Smooth muscle cell of the brain vasculature (primary cell): ENCODE results near the gene FRMD4A.
"Not testable (repeated sequence)": the region's sequence is repeated elsewhere in the genome, so short reads cannot be mapped to it uniquely, and the experiment has no call there.

Experiments used
- DNase-seq: peaks from one replicate; pipeline ENCODE4 v3.0.0-alpha.2; 2012; ENCODE audit warnings: low read depth, low spot score

FRMD4A gene

GRCh38 chr10:13883636-13884444, 446.9 kb downstream of the FRMD4A start:
- DNase-seq: no peak

GRCh38 chr10:13882119-13882711, 448.5 kb downstream of the FRMD4A start:
- DNase-seq: peak; percentile 26

- DNase-seq: no peak
Observed at GRCh38 chr10:13880760-13881159, 450.0 kb downstream of the FRMD4A start.

GRCh38 chr10:13877154-13877909, 453.4 kb downstream of the FRMD4A start:
- DNase-seq: no peak

GRCh38 chr10:13873196-13873595, 457.5 kb downstream of the FRMD4A start:
- no peak for DNase-seq

- DNase-seq: no peak
Observed at GRCh38 chr10:13872411-13872810, 458.3 kb downstream of the FRMD4A start.

- no peak for DNase-seq
Observed at GRCh38 chr10:13871776-13872175, 458.9 kb downstream of the FRMD4A start.

GRCh38 chr10:13871011-13871410, 459.7 kb downstream of the FRMD4A start:
- no peak for DNase-seq

- DNase-seq: no peak
Observed at GRCh38 chr10:13869295-13869664, 461.4 kb downstream of the FRMD4A start.

- DNase-seq: no peak
Observed at GRCh38 chr10:13868528-13869294, 462.0 kb downstream of the FRMD4A start.

GRCh38 chr10:13867822-13868221, 462.9 kb downstream of the FRMD4A start:
- no peak for DNase-seq

GRCh38 chr10:13865758-13866491, 464.8 kb downstream of the FRMD4A start:
- no peak for DNase-seq

GRCh38 chr10:13865220-13865619, 465.5 kb downstream of the FRMD4A start:
- DNase-seq: not testable (repeated sequence)

GRCh38 chr10:13862546-13863233, 468.0 kb downstream of the FRMD4A start:
- DNase-seq: no peak

GRCh38 chr10:13860886-13861285, 469.8 kb downstream of the FRMD4A start:
- no peak for DNase-seq

GRCh38 chr10:13859979-13860654, 470.6 kb downstream of the FRMD4A start:
- DNase-seq: no peak

GRCh38 chr10:13858709-13859108, 472.0 kb downstream of the FRMD4A start:
- DNase-seq: no peak

- DNase-seq: no peak
Observed at GRCh38 chr10:13857451-13857850, 473.3 kb downstream of the FRMD4A start.

- no peak for DNase-seq
Observed at GRCh38 chr10:13853854-13854253, 476.9 kb downstream of the FRMD4A start.

GRCh38 chr10:13852872-13853271, 477.9 kb downstream of the FRMD4A start:
- no peak for DNase-seq
